Esophagus squamous epithelium (tissue), 5 donors: ENCODE data around the gene TRPM8. TPM values are rescaled to one million over a fixed set of nuclear protein-coding genes. Genes with fewer than 3 reads are reported as not detected.

Experiments used
- DNase-seq: peaks from one replicate; lab custom pipeline; 2025; lab: John Stamatoyannopoulos, UW
- H3K27ac ChIP-seq, 4 donors: fragments of 200-600 bp; sonication (generic); one replicate each; pipeline ENCODE4 v1.5.1; 2016 to 2019; ENCODE audit warnings: mild to moderate bottlenecking in 1 of 4
- H3K27me3 ChIP-seq, 4 donors: fragments of 200-600 bp; sonication (generic); 1 replicate in 3 of 4; 2 replicates in 1 of 4; pipeline versions ENCODE4 v1.5.1 to v1.6.0; 2017 to 2021; ENCODE audit warnings: antibody characterized with exemption in 1 of 4
- H3K36me3 ChIP-seq, 3 donors: fragments of 200-600 bp; sonication (generic); one replicate each; pipeline ENCODE4 v1.5.1; 2016 to 2019
- H3K4me1 ChIP-seq, 3 donors: fragments of 200-600 bp; sonication (generic); one replicate each; pipeline ENCODE4 v1.5.1; 2017 to 2019
- H3K4me3 ChIP-seq, 4 donors: fragments of 200-600 bp; sonication (generic); 1 replicate in 3 of 4; 2 replicates in 1 of 4; pipeline ENCODE4 v1.5.1; 2016 to 2019; ENCODE audit warnings: mild to moderate bottlenecking in 2 of 4, moderate library complexity in 1 of 4
- H3K9me3 ChIP-seq, 3 donors: fragments of 200-600 bp; sonication (generic); one replicate each; pipeline ENCODE4 v1.5.1; 2016 to 2019
- POLR2A ChIP-seq, 4 donors: fragments of 450-650 bp; IDR thresholded peaks; one replicate each; pipeline ENCODE4 v1.6.1; 2017; ENCODE audit warnings: antibody characterized with exemption in 4 of 4, mild to moderate bottlenecking in 4 of 4, moderate library complexity in 3 of 4
- WGBS, 2 donors: methylation state at CpG; one replicate each; pipeline ENCODE4 v1.1.5; 2018; 5-methylcytosine and 5-hydroxymethylcytosine counted together
- intact Hi-C: fragments of 100-400 bp; cut with DNase I; formaldehyde crosslinking; loops from one replicate; pipeline ENCODE4 v1.15.0; 2022
- total RNA-seq, 4 donors: library from RNA; depleted of rRNA; stranded (reverse); fragments of >200 nt; gene quantifications; one replicate each; pipeline ENCODE4 v1.1.0, GENCODE V29; 2016
- TF ChIP-seq, protein P1 (sequence below), 6 experiments: fragments of 450-650 bp in 4 of 6; fragments of 200-600 bp in 2 of 6; sonication (generic) in 2 of 6; IDR thresholded peaks; one replicate each; pipeline ENCODE4 v1.5.1; 2016 to 2019; ENCODE audit warnings: antibody characterized with exemption in 6 of 6, mild to moderate bottlenecking in 4 of 6, moderate library complexity in 4 of 6
- donor health status: DM: yes; HTN: yes; CAD: no.

The TRPM8 gene
- total RNA-seq, 4 donors from 2014 or later, result not detected

DNA sequence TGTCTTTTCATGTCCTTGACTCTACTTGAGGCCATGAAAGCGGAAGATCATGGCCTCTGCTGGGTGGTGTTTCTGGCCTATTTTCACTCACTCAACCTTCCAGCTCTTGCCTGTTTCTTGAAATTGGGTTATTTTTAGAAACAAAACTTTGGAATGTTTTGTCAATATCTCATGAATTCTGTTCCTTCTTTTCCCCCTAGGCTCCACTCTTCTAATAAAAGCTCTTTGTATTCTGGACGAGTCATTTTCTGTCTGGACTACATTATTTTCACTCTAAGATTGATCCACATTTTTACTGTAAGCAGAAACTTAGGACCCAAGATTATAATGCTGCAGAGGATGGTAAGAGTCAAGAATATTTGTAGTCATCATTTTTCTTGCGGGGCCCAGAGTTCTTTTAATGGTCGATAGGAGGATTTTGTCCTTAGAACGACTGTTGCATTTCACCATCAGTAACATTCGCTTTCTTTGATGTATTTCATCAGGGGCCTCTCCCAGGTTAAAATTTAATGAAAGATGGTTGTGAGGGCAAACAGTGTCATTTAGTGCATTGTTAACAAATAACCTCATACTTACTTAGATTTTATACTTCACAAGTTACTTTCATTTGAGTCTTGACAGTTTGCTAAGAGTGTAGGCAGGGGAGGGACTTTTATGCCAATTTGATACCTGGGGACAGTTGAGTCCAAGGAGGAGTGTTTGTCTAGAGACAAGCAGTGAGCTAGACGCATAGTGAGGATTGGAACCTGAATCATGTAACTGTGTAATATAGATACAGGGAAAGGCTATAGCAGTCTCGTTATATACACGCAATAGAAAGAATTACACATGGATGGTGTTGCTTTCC, 64.6 kb downstream of the TRPM8 start:
- WGBS, 2 donors, result 78 to 84% methylated on average over 9 of the region's 9 CpGs

DNA sequence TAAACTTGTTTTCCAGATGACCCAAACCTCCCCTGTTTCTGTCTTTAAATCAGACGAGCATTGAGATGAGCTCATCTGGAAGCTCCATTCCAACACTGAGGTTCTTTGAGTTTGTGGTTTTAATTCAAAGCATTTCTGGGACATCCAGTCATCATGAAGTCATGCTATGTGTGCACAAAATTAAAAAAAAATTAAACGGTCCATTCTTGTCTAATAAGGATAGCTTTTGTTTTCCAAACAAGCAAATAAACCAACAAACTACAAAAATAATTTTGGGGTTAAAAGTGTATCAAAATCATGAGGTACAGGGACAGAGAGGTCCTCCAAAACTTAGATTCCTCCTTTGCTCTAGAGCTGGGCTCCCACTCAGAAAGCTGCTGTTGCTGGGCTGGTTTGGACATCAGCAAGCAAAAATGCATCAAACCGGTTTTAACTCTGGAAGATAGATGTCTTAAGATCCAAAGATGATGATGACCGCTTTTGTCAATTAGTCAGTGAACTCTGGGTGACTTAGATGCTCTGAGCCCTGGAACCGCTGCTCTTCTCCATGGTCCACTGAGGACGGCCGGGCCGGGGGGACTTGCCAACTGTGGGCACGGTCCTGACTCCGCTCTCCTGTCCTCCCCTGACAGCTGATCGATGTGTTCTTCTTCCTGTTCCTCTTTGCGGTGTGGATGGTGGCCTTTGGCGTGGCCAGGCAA, 65.4 kb downstream of the TRPM8 start:
- H3K27ac ChIP-seq, result no peak overlapping the region
- peaks cover 0 to 35% (median 0%) of the 10 kb centered on the region in 4 donors for H3K27me3 ChIP-seq
- no peak for DNase-seq
- 66 to 68% methylated on average over 11 to 12 of the region's 13 CpGs for WGBS, 2 donors
- TF ChIP-seq POLR2A (IDR thresholded peaks at IDR 0.05), result no peak
- TF ChIP-seq, protein P1, sequence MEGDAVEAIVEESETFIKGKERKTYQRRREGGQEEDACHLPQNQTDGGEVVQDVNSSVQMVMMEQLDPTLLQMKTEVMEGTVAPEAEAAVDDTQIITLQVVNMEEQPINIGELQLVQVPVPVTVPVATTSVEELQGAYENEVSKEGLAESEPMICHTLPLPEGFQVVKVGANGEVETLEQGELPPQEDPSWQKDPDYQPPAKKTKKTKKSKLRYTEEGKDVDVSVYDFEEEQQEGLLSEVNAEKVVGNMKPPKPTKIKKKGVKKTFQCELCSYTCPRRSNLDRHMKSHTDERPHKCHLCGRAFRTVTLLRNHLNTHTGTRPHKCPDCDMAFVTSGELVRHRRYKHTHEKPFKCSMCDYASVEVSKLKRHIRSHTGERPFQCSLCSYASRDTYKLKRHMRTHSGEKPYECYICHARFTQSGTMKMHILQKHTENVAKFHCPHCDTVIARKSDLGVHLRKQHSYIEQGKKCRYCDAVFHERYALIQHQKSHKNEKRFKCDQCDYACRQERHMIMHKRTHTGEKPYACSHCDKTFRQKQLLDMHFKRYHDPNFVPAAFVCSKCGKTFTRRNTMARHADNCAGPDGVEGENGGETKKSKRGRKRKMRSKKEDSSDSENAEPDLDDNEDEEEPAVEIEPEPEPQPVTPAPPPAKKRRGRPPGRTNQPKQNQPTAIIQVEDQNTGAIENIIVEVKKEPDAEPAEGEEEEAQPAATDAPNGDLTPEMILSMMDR (IDR thresholded peaks at IDR 0.05), result no peak
- H3K4me3 ChIP-seq, result no peak overlapping the region
- H3K4me1 ChIP-seq, result no peaks in the 10 kb centered on the region
- H3K36me3 ChIP-seq, result no peaks in the 10 kb centered on the region
- no peaks in the 10 kb centered on the region for H3K9me3 ChIP-seq
- intact Hi-C loops, result no loop called here

More for the DNA sequence above, 64.6 kb downstream of the TRPM8 start:
- H3K36me3 ChIP-seq, result no peaks in the 10 kb centered on the region
- DNase-seq, result no peak
- peaks cover 0 to 42% (median 0%) of the 10 kb centered on the region in 4 donors for H3K27me3 ChIP-seq
- no peak overlapping the region for H3K4me3 ChIP-seq
- no peaks in the 10 kb centered on the region for H3K9me3 ChIP-seq
- no peak for TF ChIP-seq POLR2A (IDR thresholded peaks at IDR 0.05)
- peaks cover 0 to 6% (median 0%) of the 10 kb centered on the region in 3 donors for H3K4me1 ChIP-seq
- intact Hi-C loops, result no loop called here
- H3K27ac ChIP-seq, result no peak overlapping the region

GRCh38 chr2:233983445-233983844, 66.3 kb downstream of the TRPM8 start:
- Histone ChIP-seq H3K27me3 (peaks cover 0 to 43% (median 0%) of the 10 kb centered on the region in 4 donors), H3K4me3 (no peak overlapping the region), H3K36me3 (no peaks in the 10 kb centered on the region), H3K27ac (no peak overlapping the region), H3K9me3 (no peaks in the 10 kb centered on the region), H3K4me1 (no peaks in the 10 kb centered on the region)
- DNase-seq, result no peak
- 77 to 88% methylated on average over 5 to 6 of the region's 6 CpGs for WGBS, 2 donors
- intact Hi-C loops, result no loop called here
- no peak for TF ChIP-seq POLR2A (IDR thresholded peaks at IDR 0.05)
- TF ChIP-seq, protein P1 (IDR thresholded peaks at IDR 0.05), result no peak

DNA sequence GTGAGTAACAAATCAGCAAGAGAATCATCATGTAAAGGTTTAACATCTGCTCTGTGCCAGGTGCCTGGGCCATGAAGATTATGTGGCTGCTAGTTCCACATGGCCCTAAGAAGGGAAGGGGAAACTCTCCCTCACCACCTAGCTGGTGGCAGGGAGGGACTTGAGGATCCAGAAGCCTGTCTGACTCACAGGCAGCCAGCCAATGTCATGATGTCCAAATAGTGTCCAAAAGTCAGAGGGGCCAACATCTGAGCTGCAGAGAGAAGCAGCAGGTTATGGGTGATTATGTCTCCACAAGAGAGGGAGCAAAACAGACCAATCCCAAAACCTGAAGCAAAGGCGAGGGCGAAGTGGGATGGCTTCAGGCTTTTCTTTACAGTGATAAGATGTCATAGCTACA, 71.4 kb downstream of the TRPM8 start:
- intact Hi-C loops, result no loop called here
- no peaks in the 10 kb centered on the region for H3K9me3 ChIP-seq
- H3K27me3 ChIP-seq, result peaks cover 0 to 52% (median 0%) of the 10 kb centered on the region in 4 donors
- H3K4me1 ChIP-seq, result no peaks in the 10 kb centered on the region
- 91 to 95% methylated on average over 2 of the region's 2 CpGs for WGBS, 2 donors
- TF ChIP-seq, protein P1 (IDR thresholded peaks at IDR 0.05), result no peak
- TF ChIP-seq POLR2A (IDR thresholded peaks at IDR 0.05), result no peak
- DNase-seq, result no peak
- no peak overlapping the region for H3K27ac ChIP-seq
- no peaks in the 10 kb centered on the region for H3K36me3 ChIP-seq
- H3K4me3 ChIP-seq, result no peak overlapping the region

DNA sequence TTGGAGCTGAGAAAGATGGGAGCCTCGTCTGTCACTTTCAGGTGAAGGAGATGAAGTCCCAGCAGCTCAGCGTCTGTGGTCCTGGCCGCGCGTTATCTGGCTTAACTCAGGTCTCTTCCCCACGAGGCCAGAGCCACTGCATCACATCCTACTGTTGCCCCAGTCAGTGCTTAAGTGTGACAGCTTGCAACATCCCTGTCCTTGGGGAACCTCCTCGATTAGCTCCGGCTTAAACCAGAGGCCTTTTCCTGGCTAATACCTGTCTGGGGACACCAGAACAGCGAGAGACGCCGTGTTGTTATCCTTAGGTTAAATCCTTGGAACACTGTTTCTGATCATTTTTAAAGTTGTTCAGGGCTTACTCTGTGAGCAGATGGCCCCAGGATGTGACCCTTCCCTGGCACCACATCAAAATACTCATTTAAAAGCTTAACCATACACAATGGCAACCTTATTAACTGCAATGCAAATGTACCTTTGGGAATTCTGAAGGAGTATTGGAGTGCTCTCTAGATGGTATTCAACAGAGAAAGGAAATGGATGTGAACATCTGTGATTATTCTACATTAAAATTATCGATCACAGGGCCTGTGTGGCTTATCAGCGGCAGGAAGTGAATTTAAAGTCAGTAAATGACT, 72.2 kb downstream of the TRPM8 start:
- DNase-seq, result no peak
- H3K4me1 ChIP-seq, result no peaks in the 10 kb centered on the region
- H3K9me3 ChIP-seq, result no peaks in the 10 kb centered on the region
- TF ChIP-seq, protein P1 (IDR thresholded peaks at IDR 0.05), result no peak
- no peak for TF ChIP-seq POLR2A (IDR thresholded peaks at IDR 0.05)
- H3K27ac ChIP-seq, result no peak overlapping the region
- H3K4me3 ChIP-seq, result no peak overlapping the region
- 75 to 85% methylated on average over 13 of the region's 13 CpGs for WGBS, 2 donors
- intact Hi-C loops, result no loop called here
- H3K36me3 ChIP-seq, result no peaks in the 10 kb centered on the region
- H3K27me3 ChIP-seq, result peaks cover 0 to 46% (median 0%) of the 10 kb centered on the region in 4 donors
